Measurements from ENCODE around the gene FGB. TPM values are rescaled to one million over a fixed set of nuclear protein-coding genes. Genes with fewer than 3 reads are reported as not detected.

Gene FGB
- total RNA-seq, 1 donor from 2014 or later, result 0.95 TPM

DNA sequence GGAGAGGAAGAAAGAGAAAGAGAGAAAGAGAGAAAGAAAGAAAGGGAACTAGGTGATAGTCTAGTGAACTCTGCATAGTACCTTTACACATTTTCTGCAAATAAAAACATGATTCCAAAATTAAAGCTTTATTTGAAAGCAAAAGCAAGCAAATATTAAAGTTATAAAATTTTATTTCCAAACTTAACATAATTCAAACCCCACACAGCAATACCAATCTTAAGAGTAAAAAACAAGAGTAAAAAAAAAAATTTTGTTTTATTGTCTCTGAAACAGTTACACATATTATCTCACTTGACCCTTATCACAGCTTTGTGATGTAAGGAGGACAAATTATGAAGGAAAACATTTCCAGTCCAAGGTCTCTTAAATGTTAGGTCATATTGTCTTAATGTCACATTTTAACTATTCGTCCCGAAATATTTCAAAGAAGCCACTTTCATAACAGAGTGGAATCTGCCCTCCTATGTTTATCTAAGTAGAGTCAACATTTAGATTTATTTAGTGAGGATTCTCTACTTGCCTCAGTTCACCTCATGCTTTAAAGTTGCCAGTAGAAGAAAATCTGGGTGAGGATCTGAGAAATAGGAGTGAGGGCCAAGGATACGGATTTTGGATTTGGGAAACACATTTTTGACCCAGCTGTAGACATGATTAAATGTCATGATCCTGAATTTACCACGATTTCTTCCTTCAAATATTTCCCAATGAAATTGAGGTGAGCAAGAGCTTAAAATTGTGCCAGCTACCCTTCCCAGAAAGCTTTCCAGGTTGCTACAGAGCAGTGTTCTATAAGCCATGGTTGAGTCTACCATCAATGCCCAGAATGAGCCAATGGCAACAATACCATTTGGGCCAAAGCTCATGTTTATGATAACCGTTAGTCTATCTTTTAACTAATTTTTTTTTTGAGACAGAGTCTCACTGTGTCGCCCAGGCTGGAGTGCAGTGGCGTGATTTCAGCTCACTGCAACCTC is 35.3 kb downstream of the FGB start:
- Histone ChIP-seq H3K27me3 (ENCODE audit: low read depth) (no peaks in the 10 kb centered on the region), H3K36me3 (no peaks in the 10 kb centered on the region), H3K9me3 (no peaks in the 10 kb centered on the region), H3K4me3 (no peak overlapping the region), H3K4me1 (no peaks in the 10 kb centered on the region), H3K27ac (no peak overlapping the region)
- TF ChIP-seq, protein P1, sequence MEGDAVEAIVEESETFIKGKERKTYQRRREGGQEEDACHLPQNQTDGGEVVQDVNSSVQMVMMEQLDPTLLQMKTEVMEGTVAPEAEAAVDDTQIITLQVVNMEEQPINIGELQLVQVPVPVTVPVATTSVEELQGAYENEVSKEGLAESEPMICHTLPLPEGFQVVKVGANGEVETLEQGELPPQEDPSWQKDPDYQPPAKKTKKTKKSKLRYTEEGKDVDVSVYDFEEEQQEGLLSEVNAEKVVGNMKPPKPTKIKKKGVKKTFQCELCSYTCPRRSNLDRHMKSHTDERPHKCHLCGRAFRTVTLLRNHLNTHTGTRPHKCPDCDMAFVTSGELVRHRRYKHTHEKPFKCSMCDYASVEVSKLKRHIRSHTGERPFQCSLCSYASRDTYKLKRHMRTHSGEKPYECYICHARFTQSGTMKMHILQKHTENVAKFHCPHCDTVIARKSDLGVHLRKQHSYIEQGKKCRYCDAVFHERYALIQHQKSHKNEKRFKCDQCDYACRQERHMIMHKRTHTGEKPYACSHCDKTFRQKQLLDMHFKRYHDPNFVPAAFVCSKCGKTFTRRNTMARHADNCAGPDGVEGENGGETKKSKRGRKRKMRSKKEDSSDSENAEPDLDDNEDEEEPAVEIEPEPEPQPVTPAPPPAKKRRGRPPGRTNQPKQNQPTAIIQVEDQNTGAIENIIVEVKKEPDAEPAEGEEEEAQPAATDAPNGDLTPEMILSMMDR (IDR thresholded peaks at IDR 0.05), result no peak
- ATAC-seq (no peak), DNase-seq (no peak)
- intact Hi-C loops (cut with DNase I), result no loop called here

DNA sequence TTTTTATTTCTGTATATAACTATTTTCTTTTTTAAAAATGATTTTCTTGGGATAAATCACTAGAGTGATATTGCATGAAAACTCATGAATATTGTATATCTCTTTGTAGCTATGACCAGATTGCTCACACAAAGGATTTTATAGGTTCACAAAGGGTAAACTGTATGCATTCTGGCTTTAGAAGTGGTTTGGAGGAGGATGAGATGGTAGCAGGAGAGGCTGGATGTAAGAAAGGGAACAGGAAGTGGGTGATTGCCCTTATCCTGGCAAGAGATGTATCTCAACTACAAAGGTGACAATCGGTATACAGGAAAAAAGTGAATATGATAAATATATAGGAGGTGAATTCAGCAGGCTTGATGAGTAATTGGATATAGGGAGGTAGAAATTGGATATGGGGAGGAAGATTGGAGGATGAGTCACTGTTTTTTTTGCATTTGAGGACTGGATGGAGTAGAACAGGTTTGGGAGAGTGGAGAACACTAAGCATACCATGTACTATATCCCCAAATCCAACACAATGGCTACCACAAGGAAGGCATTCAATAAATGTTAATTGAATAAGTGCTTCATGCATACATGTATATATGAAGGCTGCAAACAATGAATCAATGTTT is 39.7 kb downstream of the FGB start:
- TF ChIP-seq, protein P1 (IDR thresholded peaks at IDR 0.05), result no peak
- Histone ChIP-seq H3K4me3 (no peak overlapping the region), H3K36me3 (no peaks in the 10 kb centered on the region), H3K27me3 (ENCODE audit: low read depth) (no peaks in the 10 kb centered on the region), H3K27ac (no peak overlapping the region), H3K9me3 (no peaks in the 10 kb centered on the region), H3K4me1 (no peaks in the 10 kb centered on the region)
- ATAC-seq (no peak), DNase-seq (no peak)
- intact Hi-C loops (cut with DNase I), result no loop called here

GRCh38 chr4:154603033-154603943 is 40.5 kb downstream of the FGB start:
- intact Hi-C loops (cut with DNase I), result no loop called here
- no peak overlapping the region for H3K4me3 ChIP-seq
- H3K4me1 ChIP-seq, result no peaks in the 10 kb centered on the region
- no peaks in the 10 kb centered on the region for H3K36me3 ChIP-seq
- no peaks in the 10 kb centered on the region for H3K9me3 ChIP-seq
- TF ChIP-seq, protein P1 (IDR thresholded peaks at IDR 0.05), result no peak
- DNase-seq (no peak), ATAC-seq (no peak)
- H3K27me3 ChIP-seq (ENCODE audit: low read depth), result no peaks in the 10 kb centered on the region
- H3K27ac ChIP-seq, result no peak overlapping the region

- Histone ChIP-seq H3K27me3 (ENCODE audit: low read depth) (no peaks in the 10 kb centered on the region), H3K36me3 (no peaks in the 10 kb centered on the region), H3K27ac (no peak overlapping the region), H3K4me3 (no peak overlapping the region), H3K9me3 (no peaks in the 10 kb centered on the region), H3K4me1 (no peaks in the 10 kb centered on the region)
- no peak for DNase-seq
- ATAC-seq, result no peak
- intact Hi-C loops (cut with DNase I), result no loop called here
- TF ChIP-seq, protein P1 (IDR thresholded peaks at IDR 0.05), result no peak
Observed at GRCh38 chr4:154604696-154605200, 41.9 kb downstream of the FGB start.

All from lower lobe of right lung (tissue), 2 donors.